IMR-90 (cell line): ENCODE data around the gene RIT1.

Experiments used
- CEBPB ChIP-seq: IDR thresholded peaks from 2 replicates; pipeline ENCODE4 v1.6.1; 2012; ENCODE audit warnings: low read depth, low read length, improper control_type of control experiment
- CTCF ChIP-seq: conservative IDR thresholded peaks from 2 replicates; pipeline ENCODE4 v1.5.1; 2012; ENCODE audit warnings: mild to moderate bottlenecking, low read depth, low read length, improper control_type of control experiment
- POLR2A ChIP-seq: IDR thresholded peaks from 2 replicates; pipeline ENCODE4 v1.6.1; 2012; ENCODE audit warnings: mild to moderate bottlenecking, low read depth, low read length

- TF ChIP-seq CTCF (0 out of 2 replicates have a peak, but pooled peaks have one; percentile 11), POLR2A (peak; percentile 98), CEBPB (no peak)
Measured at GRCh38 chr1:155934097-155934935, 23.2 kb upstream of the RIT1 start, which contains the start of gene KHDC4.
